Transverse colon (tissue), 3 donors: ENCODE results near the gene GRIN2C.

ENCODE experiments used
- EP300 ChIP-seq: sonication (generic); formaldehyde crosslinking; IDR thresholded peaks from one replicate; pipeline ENCODE4 v1.6.1; 2017; ENCODE audit warnings: antibody characterized with exemption, low read depth
- POLR2A ChIP-seq: fragments of 450-650 bp; IDR thresholded peaks from one replicate; pipeline ENCODE4 v1.6.1; 2016; ENCODE audit warnings: antibody characterized with exemption, mild to moderate bottlenecking, moderate library complexity
- TF ChIP-seq, protein P1 (sequence below), 5 experiments: fragments of 200-600 bp in 3 of 5; fragments of 450-650 bp in 2 of 5; sonication (generic) in 3 of 5; IDR thresholded peaks; 1 replicate in 2 of 5; 2 replicates in 3 of 5; pipeline ENCODE4 v1.5.1; 2016 to 2017; ENCODE audit warnings: antibody characterized with exemption in 5 of 5, inconsistent platforms in 3 of 5, mild to moderate bottlenecking in 2 of 5, moderate library complexity in 1 of 5

DNA sequence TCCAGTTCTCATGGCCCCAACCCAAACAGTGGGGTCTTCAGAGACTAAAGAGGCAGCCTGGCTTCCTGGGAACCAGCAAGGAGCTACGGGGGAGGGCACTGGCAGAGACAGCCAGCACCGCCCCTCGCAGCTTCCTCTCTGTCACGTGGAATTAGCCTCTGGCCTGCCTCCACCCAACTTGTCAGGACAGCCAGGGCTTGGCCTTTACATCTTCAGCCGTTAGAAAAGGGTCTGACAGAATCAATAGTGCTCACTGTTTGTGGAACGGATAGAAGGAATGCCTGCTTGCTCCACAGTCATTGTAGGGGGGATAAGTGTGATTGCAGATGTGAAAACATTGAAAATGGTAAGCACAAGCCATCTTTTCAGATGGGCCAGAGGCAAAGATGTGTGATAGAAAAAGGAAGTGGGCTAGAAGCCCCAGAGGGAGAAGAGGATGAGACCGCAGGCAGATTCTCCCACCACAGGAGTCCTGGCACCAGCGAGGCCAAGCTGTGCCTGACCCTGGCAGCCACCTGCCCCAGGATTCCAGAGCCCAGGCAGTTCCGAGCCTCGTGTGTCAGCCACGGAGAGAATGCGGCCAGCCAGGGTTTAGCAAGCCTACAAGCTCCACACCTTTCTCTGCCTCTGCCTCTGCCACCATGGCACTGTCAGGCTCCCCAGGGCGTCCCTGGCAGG is 18.6 kb downstream of the GRIN2C start:
- TF ChIP-seq, protein P1, sequence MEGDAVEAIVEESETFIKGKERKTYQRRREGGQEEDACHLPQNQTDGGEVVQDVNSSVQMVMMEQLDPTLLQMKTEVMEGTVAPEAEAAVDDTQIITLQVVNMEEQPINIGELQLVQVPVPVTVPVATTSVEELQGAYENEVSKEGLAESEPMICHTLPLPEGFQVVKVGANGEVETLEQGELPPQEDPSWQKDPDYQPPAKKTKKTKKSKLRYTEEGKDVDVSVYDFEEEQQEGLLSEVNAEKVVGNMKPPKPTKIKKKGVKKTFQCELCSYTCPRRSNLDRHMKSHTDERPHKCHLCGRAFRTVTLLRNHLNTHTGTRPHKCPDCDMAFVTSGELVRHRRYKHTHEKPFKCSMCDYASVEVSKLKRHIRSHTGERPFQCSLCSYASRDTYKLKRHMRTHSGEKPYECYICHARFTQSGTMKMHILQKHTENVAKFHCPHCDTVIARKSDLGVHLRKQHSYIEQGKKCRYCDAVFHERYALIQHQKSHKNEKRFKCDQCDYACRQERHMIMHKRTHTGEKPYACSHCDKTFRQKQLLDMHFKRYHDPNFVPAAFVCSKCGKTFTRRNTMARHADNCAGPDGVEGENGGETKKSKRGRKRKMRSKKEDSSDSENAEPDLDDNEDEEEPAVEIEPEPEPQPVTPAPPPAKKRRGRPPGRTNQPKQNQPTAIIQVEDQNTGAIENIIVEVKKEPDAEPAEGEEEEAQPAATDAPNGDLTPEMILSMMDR (IDR thresholded peaks at IDR 0.05) = no peak
- no peak for TF ChIP-seq POLR2A
- TF ChIP-seq EP300 = no peak
